Skeletal muscle satellite cell (primary cell): ENCODE results near the gene HLA-DOB.

Experiments used
- H3K27me3 ChIP-seq: 2 replicates; pipeline ENCODE4 v1.7.0; 2013; ENCODE audit warnings: low read length; ENCODE audit not compliant: control insufficient read depth, insufficient read depth
- H3K36me3 ChIP-seq: 2 replicates; pipeline ENCODE4 v1.7.0; 2013; ENCODE audit warnings: mild to moderate bottlenecking, control low read depth, low read length; ENCODE audit not compliant: insufficient read depth
- H3K4me1 ChIP-seq: 2 replicates; pipeline ENCODE4 v1.7.0; 2013; ENCODE audit warnings: low read length; ENCODE audit not compliant: control insufficient read depth, insufficient read depth
- H3K4me2 ChIP-seq: 2 replicates; pipeline ENCODE4 v1.7.0; 2013; ENCODE audit warnings: mild to moderate bottlenecking, low read length
- H3K4me3 ChIP-seq: 2 replicates; pipeline ENCODE4 v1.7.0; 2013; ENCODE audit warnings: low read length
- H3K9ac ChIP-seq: 2 replicates; pipeline ENCODE4 v1.7.0; 2013; ENCODE audit warnings: mild to moderate bottlenecking, low read depth, low read length, moderate library complexity
- H3K9me3 ChIP-seq: replicated peaks from 2 replicates; pipeline ENCODE4 v1.7.0; 2013; ENCODE audit warnings: mild to moderate bottlenecking, control low read depth, low read length

Gene HLA-DOB

DNA sequence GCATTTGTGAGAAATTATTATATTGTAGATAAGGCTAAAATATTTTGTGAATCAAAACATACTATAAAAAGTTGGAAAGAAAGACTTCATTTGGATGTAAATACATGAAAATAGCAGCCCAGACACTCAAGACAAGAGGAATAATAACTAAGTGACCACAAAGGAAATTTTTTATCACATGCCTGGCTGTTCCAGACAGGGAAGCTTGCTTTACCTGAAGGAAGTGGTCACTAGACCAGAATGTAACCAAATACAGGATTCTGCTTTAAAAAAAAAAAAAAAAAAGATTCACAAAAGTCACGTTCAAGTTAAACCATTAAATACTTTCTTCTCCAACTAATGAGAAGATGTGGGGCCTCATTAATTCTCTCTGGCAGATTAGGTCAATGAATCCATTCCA, 44.1 kb downstream of the HLA-DOB start:
- Histone ChIP-seq H3K4me1 (no peaks in the 10 kb centered on the region), H3K4me2 (no peak overlapping the region), H3K9ac (no peak overlapping the region), H3K4me3 (no peak overlapping the region), H3K36me3 (no peaks in the 10 kb centered on the region), H3K27me3 (peaks cover 37% of the 10 kb centered on the region), H3K9me3 (no peaks in the 10 kb centered on the region)

DNA sequence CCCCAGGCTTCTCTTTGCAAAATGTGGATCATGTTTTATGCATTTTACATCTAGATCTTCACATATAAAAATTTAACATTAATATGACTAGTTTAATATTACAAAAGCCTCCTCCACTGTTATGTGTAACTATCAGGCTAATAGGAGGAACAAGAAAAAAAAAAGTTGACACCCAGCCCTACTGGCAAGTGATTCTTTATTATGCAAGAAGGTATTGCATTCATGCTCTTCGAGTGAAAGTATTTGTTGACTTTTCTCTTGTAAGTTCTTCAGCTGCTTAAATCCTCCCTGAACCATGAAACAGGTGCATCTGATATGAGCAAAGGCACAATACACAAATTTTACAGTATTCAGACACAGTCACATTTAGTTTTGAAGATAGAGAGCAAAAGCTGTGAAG, 52.8 kb downstream of the HLA-DOB start:
- Histone ChIP-seq H3K9me3 (no peaks in the 10 kb centered on the region), H3K9ac (no peak overlapping the region), H3K4me2 (no peak overlapping the region), H3K27me3 (peaks cover 35% of the 10 kb centered on the region), H3K4me1 (no peaks in the 10 kb centered on the region), H3K36me3 (no peaks in the 10 kb centered on the region), H3K4me3 (no peak overlapping the region)

DNA sequence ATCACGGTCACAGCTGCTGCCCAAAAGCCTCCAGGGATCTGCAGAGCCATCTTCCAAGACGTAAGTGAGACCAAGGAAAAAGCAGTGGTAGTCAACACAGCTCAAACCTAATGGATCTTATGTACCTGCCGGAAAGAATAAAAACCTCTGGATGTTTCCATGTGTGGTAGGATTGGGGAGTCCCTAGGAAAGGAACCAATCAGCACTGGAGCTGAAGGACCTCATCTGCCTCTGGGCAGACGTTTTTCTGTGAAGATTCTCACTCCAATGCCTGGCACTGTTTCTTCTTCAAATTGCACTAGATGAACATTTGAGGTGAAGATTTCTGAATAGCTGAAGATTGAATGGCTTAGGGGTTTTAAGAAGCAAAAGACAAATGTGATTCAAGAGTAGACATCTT, 53.4 kb downstream of the HLA-DOB start, which contains the start of gene HLA-DQB2:
HLA-DQB2 (minus strand) TSS at position 112 of the 400 bp plus-strand sequence; CDS start at position 50, 62 bp downstream.
- H3K4me1 ChIP-seq, result no peaks in the 10 kb centered on the region
- H3K9ac ChIP-seq, result no peak within 1 kb of the TSS
- no peaks in the 10 kb centered on the region for H3K9me3 ChIP-seq
- H3K4me3 ChIP-seq, result no peak within 1 kb of the TSS
- H3K4me2 ChIP-seq, result no peak within 1 kb of the TSS
- peaks cover 35% of the 10 kb centered on the region for H3K27me3 ChIP-seq
- no peaks in the 10 kb centered on the region for H3K36me3 ChIP-seq
